ENCODE data around the gene B4GAT1. TPM values are rescaled to one million over a fixed set of nuclear protein-coding genes. Genes with fewer than 3 reads are reported as not detected.
"Not testable (repeated sequence)": the region's sequence is repeated elsewhere in the genome, so short reads cannot be mapped to it uniquely, and the experiment has no call there.

The B4GAT1 gene
- total and polyA plus RNA-seq, 4 donors = 12.0 to 20.8 (median 17.6) TPM

DNA sequence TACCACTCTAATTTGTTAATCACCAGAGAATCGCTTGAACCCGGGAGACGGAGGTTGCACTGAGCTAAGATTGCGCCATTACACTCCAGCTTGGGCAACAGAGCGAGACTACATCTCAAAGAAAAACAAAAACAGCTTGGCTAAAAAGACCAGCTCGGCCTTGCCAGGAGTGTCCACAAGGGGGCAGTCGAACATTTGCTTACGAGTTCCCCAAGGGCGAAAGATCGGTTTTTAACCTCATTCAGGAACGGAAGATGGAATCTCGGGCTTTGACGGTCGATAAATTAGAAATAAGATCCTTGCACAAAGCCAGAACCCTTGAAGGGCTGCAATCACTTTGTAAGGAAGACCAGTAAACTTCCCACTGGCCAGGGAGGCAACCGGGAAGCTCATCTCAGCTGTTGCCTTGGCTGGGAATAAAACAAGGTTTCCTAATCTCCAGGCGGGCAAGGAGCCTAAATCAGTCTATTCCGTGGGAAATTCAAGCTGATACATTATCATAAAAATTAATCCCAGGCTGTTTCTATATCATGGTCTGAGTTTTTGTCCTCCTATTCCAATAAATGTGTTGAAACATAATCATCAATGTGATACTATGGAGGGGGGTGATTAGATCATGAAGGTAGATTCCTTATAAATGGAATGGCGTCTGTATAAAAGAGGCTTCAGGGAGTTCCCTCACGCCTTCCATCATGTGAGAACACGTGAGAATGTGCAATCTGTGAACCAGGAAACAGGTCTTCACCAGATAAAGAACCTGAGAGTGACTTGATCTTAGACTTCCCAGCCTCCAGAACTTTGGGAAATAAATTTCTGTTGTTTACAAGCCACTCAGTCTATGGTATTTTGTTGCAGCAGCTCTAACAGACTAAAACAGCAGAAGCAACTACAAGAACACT, 39.0 kb upstream of the B4GAT1 start (continued):
- TF ChIP-seq, protein P1, sequence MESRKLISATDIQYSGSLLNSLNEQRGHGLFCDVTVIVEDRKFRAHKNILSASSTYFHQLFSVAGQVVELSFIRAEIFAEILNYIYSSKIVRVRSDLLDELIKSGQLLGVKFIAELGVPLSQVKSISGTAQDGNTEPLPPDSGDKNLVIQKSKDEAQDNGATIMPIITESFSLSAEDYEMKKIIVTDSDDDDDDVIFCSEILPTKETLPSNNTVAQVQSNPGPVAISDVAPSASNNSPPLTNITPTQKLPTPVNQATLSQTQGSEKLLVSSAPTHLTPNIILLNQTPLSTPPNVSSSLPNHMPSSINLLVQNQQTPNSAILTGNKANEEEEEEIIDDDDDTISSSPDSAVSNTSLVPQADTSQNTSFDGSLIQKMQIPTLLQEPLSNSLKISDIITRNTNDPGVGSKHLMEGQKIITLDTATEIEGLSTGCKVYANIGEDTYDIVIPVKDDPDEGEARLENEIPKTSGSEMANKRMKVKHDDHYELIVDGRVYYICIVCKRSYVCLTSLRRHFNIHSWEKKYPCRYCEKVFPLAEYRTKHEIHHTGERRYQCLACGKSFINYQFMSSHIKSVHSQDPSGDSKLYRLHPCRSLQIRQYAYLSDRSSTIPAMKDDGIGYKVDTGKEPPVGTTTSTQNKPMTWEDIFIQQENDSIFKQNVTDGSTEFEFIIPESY (IDR thresholded peaks at IDR 0.05) = no peak
- no peak for TF ChIP-seq YY1 (IDR thresholded peaks at IDR 0.05)
- TF ChIP-seq SP1 (IDR thresholded peaks at IDR 0.05) = no peak
- TF ChIP-seq, protein P2, sequence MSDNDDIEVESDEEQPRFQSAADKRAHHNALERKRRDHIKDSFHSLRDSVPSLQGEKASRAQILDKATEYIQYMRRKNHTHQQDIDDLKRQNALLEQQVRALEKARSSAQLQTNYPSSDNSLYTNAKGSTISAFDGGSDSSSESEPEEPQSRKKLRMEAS (IDR thresholded peaks at IDR 0.05) = no peak
- TF ChIP-seq FOXA2 (IDR thresholded peaks at IDR 0.05) = no peak

DNA sequence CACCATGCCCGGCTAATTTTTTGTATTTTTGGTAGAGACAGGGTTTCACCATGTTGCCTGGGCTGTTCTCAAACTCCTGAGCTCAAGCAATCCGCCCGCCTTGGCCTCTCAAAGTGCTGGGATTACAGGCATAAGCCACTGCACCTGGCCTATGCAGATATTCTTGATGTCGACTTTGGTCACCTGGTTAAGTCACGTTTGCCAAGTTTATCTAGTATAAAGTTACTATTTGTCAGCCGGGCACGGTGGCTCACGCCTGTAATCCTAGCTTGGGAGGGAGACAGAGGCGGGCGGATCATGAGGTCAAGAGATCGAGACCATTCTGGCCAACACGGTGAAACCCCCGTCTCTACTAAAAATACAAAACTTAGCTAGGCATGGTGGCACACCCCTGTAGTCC, 36.9 kb upstream of the B4GAT1 start:
- not testable (repeated sequence) for H3K9ac ChIP-seq (ENCODE audit: low read depth in 1 of 2, low read length in 2 of 2); H3K4me1 ChIP-seq (ENCODE audit: control insufficient read depth in 4 of 4, insufficient read depth in 4 of 4, low read length in 3 of 4); H3K36me3 ChIP-seq (ENCODE audit: control insufficient read depth in 4 of 4, insufficient read depth in 3 of 4, low read depth in 1 of 4, low read length in 3 of 4); H3K4me3 ChIP-seq (ENCODE audit: low read depth in 1 of 3, low read length in 3 of 3); H3K9me3 ChIP-seq (ENCODE audit: control insufficient read depth in 4 of 4, low read length in 3 of 4); DNase-seq (ENCODE audit: low spot score); H3K27ac ChIP-seq (ENCODE audit: low read depth in 1 of 2, low read length in 2 of 2); H3K27me3 ChIP-seq (ENCODE audit: control insufficient read depth in 4 of 4, insufficient read depth in 4 of 4, low read length in 3 of 4)
- 71% methylated on average over 13 of the region's 13 CpGs for WGBS

DNA sequence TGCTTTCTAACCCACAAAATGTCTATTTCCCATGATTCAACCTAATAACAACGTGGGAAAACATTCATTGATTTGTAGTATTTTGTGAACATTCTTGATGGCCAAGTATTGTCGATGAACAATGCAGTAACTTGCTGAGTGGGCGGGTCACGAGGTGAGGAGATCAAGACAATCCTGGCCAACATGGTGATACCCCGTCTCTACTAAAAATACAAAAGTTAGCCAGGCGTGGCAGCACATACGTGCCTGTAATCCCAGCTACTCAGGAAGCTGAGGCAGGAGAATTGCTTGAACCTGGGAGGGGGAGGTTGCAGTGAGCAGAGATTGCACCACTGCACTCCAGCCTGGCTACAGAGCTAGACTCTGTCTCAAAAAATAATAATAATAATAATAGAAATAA, 32.8 kb upstream of the B4GAT1 start:
- not testable (repeated sequence) for H3K9me3 ChIP-seq (ENCODE audit: control insufficient read depth in 4 of 4, low read length in 3 of 4); H3K9ac ChIP-seq (ENCODE audit: low read depth in 1 of 2, low read length in 2 of 2); H3K27me3 ChIP-seq (ENCODE audit: control insufficient read depth in 4 of 4, insufficient read depth in 4 of 4, low read length in 3 of 4); H3K27ac ChIP-seq (ENCODE audit: low read depth in 1 of 2, low read length in 2 of 2); H3K36me3 ChIP-seq (ENCODE audit: control insufficient read depth in 4 of 4, insufficient read depth in 3 of 4, low read depth in 1 of 4, low read length in 3 of 4); H3K4me1 ChIP-seq (ENCODE audit: control insufficient read depth in 4 of 4, insufficient read depth in 4 of 4, low read length in 3 of 4); H3K4me3 ChIP-seq (ENCODE audit: low read depth in 1 of 3, low read length in 3 of 3); DNase-seq (ENCODE audit: low spot score)
- WGBS = 29% methylated on average over 7 of the region's 7 CpGs

DNA sequence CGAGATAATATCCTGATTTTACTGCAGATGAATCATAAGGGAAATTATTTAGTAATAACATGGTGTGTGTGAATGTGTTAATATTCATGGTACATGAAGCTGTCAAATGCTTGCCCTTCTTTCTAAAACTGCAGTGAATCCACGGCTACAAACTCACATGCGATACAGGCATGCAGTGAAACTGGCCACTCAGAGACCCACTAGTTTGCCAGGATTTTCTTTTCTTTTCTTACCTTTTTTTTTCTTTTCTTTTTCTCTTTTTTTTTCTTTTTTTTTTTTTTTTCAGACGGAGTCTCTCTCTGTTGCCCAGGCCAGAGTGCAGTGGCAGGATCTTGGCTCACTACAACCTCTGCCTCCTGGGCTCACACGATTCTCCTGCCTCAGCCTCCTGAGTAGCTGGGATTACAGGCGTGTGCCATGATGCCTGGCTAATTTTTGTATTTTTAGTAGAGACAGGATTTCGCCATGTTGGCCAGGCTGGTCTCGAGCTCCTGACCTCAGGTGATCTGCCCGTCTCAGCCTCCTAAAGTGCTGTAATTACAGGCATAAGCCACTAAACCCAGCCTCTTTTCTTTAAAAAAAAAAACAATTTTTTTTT, 26.4 kb upstream of the B4GAT1 start:
- H3K27ac ChIP-seq (ENCODE audit: low read depth in 1 of 2, low read length in 2 of 2); DNase-seq (ENCODE audit: low spot score); H3K9ac ChIP-seq (ENCODE audit: low read depth in 1 of 2, low read length in 2 of 2); H3K4me3 ChIP-seq (ENCODE audit: low read depth in 1 of 3, low read length in 3 of 3); H3K36me3 ChIP-seq (ENCODE audit: control insufficient read depth in 4 of 4, insufficient read depth in 3 of 4, low read depth in 1 of 4, low read length in 3 of 4); H3K27me3 ChIP-seq (ENCODE audit: control insufficient read depth in 4 of 4, insufficient read depth in 4 of 4, low read length in 3 of 4); H3K9me3 ChIP-seq (ENCODE audit: control insufficient read depth in 4 of 4, low read length in 3 of 4): not testable (repeated sequence)
- H3K4me1 ChIP-seq (ENCODE audit: control insufficient read depth in 4 of 4, insufficient read depth in 4 of 4, low read length in 3 of 4) = peaks cover 0 to 17% (median 8%) of the 10 kb centered on the region in 4 donors
- 84% methylated on average over 9 of the region's 9 CpGs for WGBS

DNA sequence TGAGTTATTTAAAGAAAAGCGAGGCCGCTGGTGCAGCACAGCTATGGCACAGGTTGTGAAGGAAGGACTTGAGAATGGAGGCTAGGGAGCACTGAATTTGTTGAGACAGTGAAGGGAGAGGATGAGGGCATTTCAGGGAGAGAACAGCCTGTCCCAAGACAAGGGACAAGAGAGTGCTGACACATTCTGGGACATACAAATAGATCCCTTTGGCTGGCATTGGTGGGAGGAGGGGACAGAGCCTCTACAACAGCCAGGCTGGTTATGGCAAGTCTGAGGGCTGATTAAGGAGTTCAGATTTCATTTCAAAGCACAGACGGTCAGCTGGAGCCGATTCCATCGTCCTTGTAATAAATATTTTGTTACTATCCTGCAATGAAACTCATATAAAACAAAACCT, 25.8 kb upstream of the B4GAT1 start:
- 76% methylated on average over 5 of the region's 5 CpGs for WGBS
- no peak for DNase-seq (ENCODE audit: low spot score)

More for the DNA sequence above, 25.8 kb upstream of the B4GAT1 start:
- Histone ChIP-seq H3K4me3 (ENCODE audit: low read depth in 1 of 3, low read length in 3 of 3) (no peak overlapping the region), H3K4me1 (ENCODE audit: control insufficient read depth in 4 of 4, insufficient read depth in 4 of 4, low read length in 3 of 4) (peaks cover 0 to 17% (median 8%) of the 10 kb centered on the region in 4 donors), H3K9me3 (ENCODE audit: control insufficient read depth in 4 of 4, low read length in 3 of 4) (no peaks in the 10 kb centered on the region), H3K27me3 (ENCODE audit: control insufficient read depth in 4 of 4, insufficient read depth in 4 of 4, low read length in 3 of 4) (peaks cover 0 to 2% (median 0%) of the 10 kb centered on the region in 4 donors), H3K36me3 (ENCODE audit: control insufficient read depth in 4 of 4, insufficient read depth in 3 of 4, low read depth in 1 of 4, low read length in 3 of 4) (no peaks in the 10 kb centered on the region), H3K9ac (ENCODE audit: low read depth in 1 of 2, low read length in 2 of 2) (no peak overlapping the region), H3K27ac (ENCODE audit: low read depth in 1 of 2, low read length in 2 of 2) (no peak overlapping the region)
- TF ChIP-seq, protein P3, sequence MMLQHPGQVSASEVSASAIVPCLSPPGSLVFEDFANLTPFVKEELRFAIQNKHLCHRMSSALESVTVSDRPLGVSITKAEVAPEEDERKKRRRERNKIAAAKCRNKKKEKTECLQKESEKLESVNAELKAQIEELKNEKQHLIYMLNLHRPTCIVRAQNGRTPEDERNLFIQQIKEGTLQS (IDR thresholded peaks at IDR 0.05) = no peak
- TF ChIP-seq SP1 (IDR thresholded peaks at IDR 0.05) (no peak), TAF1 (conservative IDR thresholded peaks at IDR 0.05) (no peak), NR2F2 (IDR thresholded peaks at IDR 0.05) (no peak), YY1 (IDR thresholded peaks at IDR 0.05) (no peak), EGR1 (IDR thresholded peaks at IDR 0.05; ENCODE audit: low read depth in 2 of 2) (no peak)

Data from liver (tissue), 9 donors.